Uterus (tissue), 2 donors: Measurements from ENCODE around the gene DNAH11.

Experiments used
- CTCF ChIP-seq, 4 experiments: fragments of 200-600 bp in 2 of 4; fragments of 450-650 bp in 2 of 4; sonication (generic) in 2 of 4; IDR thresholded peaks; one replicate each; pipeline ENCODE4 v1.5.1; 2016 to 2019; ENCODE audit warnings: antibody characterized with exemption in 4 of 4, mild to moderate bottlenecking in 2 of 4, moderate library complexity in 1 of 4
- POLR2A ChIP-seq, 2 donors: fragments of 450-650 bp; IDR thresholded peaks; one replicate each; pipeline ENCODE4 v1.6.1; 2016; ENCODE audit warnings: antibody characterized with exemption in 2 of 2, mild to moderate bottlenecking in 1 of 2, moderate library complexity in 1 of 2

- no peak for TF ChIP-seq CTCF (IDR thresholded peaks at IDR 0.05)
- no peak for TF ChIP-seq POLR2A (IDR thresholded peaks at IDR 0.05)
These were observed 16.4 kb upstream of the DNAH11 start for GRCh38 chr7:21526448-21526847.
